Mesenchymal stem cell (in vitro differentiated cells and primary cell): ENCODE measurements around the gene NEK8.

ENCODE experiments used
- DNase-seq: peaks from one replicate; pipeline ENCODE4 v3.0.0-alpha.2; 2013
- H2AFZ ChIP-seq: one replicate; pipeline ENCODE4 v1.6.1; 2013; ENCODE audit warnings: low read depth, mild to moderate bottlenecking, control low read depth, inconsistent platforms, low read length, moderate library complexity
- H2AK5ac ChIP-seq: 2 replicates; pipeline ENCODE4 v1.6.1; 2013; ENCODE audit warnings: low read length, moderate library complexity, mild to moderate bottlenecking, inconsistent platforms; ENCODE audit not compliant: severe bottlenecking
- H2BK120ac ChIP-seq: one replicate; pipeline ENCODE4 v1.6.1; 2013; ENCODE audit warnings: low read depth, mild to moderate bottlenecking, inconsistent platforms, low read length, moderate library complexity
- H2BK12ac ChIP-seq, 2 experiments: one replicate each; pipeline ENCODE4 v1.6.1; 2013; ENCODE audit warnings: inconsistent platforms in 2 of 2, low read length in 2 of 2, mild to moderate bottlenecking in 2 of 2, moderate library complexity in 2 of 2, control low read depth in 1 of 2
- H2BK15ac ChIP-seq: one replicate; pipeline ENCODE4 v1.6.1; 2013; ENCODE audit warnings: mild to moderate bottlenecking, low read depth, inconsistent platforms; ENCODE audit not compliant: poor library complexity, severe bottlenecking
- H2BK5ac ChIP-seq: 2 replicates; pipeline ENCODE4 v1.6.1; 2013; ENCODE audit warnings: low read depth, mild to moderate bottlenecking, low read length, control low read depth, inconsistent platforms; ENCODE audit not compliant: poor library complexity, severe bottlenecking
- H3K14ac ChIP-seq, 2 experiments: one replicate each; pipeline ENCODE4 v1.6.1; 2013; ENCODE audit warnings: inconsistent platforms in 2 of 2, low read length in 2 of 2, control low read depth in 1 of 2, mild to moderate bottlenecking in 1 of 2, moderate library complexity in 1 of 2
- H3K18ac ChIP-seq, 2 experiments: one replicate each; pipeline ENCODE4 v1.6.1; 2013; ENCODE audit warnings: inconsistent platforms in 2 of 2, low read length in 2 of 2, control low read depth in 1 of 2, low read depth in 1 of 2, mild to moderate bottlenecking in 1 of 2
- H3K23ac ChIP-seq, 2 experiments: one replicate each; pipeline ENCODE4 v1.6.1; 2013; ENCODE audit warnings: inconsistent platforms in 2 of 2, low read length in 2 of 2, mild to moderate bottlenecking in 2 of 2, moderate library complexity in 2 of 2, control low read depth in 1 of 2
- H3K27ac ChIP-seq: 2 replicates; pipeline ENCODE4 v1.5.1; 2013; ENCODE audit warnings: mild to moderate bottlenecking, moderate library complexity, low read length, control low read depth, inconsistent platforms; ENCODE audit not compliant: poor library complexity, severe bottlenecking
- H3K27me3 ChIP-seq, 2 experiments: 2 replicates each; pipeline versions ENCODE4 v1.6.1 to v1.7.0; 2013; ENCODE audit warnings: low read length in 2 of 2, mild to moderate bottlenecking in 2 of 2, moderate library complexity in 2 of 2, control low read depth in 1 of 2, inconsistent platforms in 1 of 2; ENCODE audit not compliant: control insufficient read depth in 1 of 2, insufficient read depth in 1 of 2
- H3K36me3 ChIP-seq, 2 experiments: 2 replicates each; pipeline versions ENCODE4 v1.6.1 to v1.7.0; 2013; ENCODE audit warnings: low read length in 2 of 2, control low read depth in 1 of 2, inconsistent platforms in 1 of 2, low read depth in 1 of 2, mild to moderate bottlenecking in 1 of 2; ENCODE audit not compliant: insufficient read depth in 2 of 2, control insufficient read depth in 1 of 2
- H3K4ac ChIP-seq, 2 experiments: one replicate each; pipeline ENCODE4 v1.6.1; 2013; ENCODE audit warnings: inconsistent platforms in 2 of 2, low read length in 2 of 2, mild to moderate bottlenecking in 2 of 2, moderate library complexity in 2 of 2, control low read depth in 1 of 2, low read depth in 1 of 2
- H3K4me1 ChIP-seq: 2 replicates; pipeline ENCODE4 v1.6.1; 2013; ENCODE audit warnings: low read depth, low read length, control low read depth; ENCODE audit not compliant: control insufficient read depth, insufficient read depth
- H3K4me2 ChIP-seq: 2 replicates; pipeline ENCODE4 v1.6.1; 2013; ENCODE audit warnings: low read length, mild to moderate bottlenecking, inconsistent platforms; ENCODE audit not compliant: poor library complexity, severe bottlenecking
- H3K4me3 ChIP-seq, 2 experiments: 2 replicates each; pipeline versions ENCODE4 v1.5.1 to v1.7.0; 2013; ENCODE audit warnings: low read length in 2 of 2, mild to moderate bottlenecking in 2 of 2, control low read depth in 1 of 2, low read depth in 1 of 2; ENCODE audit not compliant: insufficient read depth in 1 of 2
- H3K79me1 ChIP-seq: replicated peaks from 2 replicates; pipeline ENCODE4 v1.6.1; 2013; ENCODE audit warnings: mild to moderate bottlenecking, control low read depth, low read length, inconsistent platforms; ENCODE audit not compliant: poor library complexity, severe bottlenecking
- H3K9ac ChIP-seq: 2 replicates; pipeline ENCODE4 v1.7.0; 2013; ENCODE audit warnings: mild to moderate bottlenecking, low read length, moderate library complexity
- H3K9me3 ChIP-seq: 2 replicates; pipeline ENCODE4 v1.7.0; 2013; ENCODE audit warnings: mild to moderate bottlenecking, low read length; ENCODE audit not compliant: control insufficient read depth
- H4K8ac ChIP-seq: one replicate; pipeline ENCODE4 v1.6.1; 2013; ENCODE audit warnings: inconsistent platforms, mild to moderate bottlenecking, low read length, moderate library complexity
- H4K91ac ChIP-seq: one replicate; pipeline ENCODE4 v1.6.1; 2013; ENCODE audit warnings: mild to moderate bottlenecking, low read length, inconsistent platforms
- WGBS: methylation state at CpG from one replicate; pipeline ENCODE4 v1.1.7; 2013; ENCODE audit warnings: mixed read lengths; 5-methylcytosine and 5-hydroxymethylcytosine counted together

The NEK8 gene

DNA sequence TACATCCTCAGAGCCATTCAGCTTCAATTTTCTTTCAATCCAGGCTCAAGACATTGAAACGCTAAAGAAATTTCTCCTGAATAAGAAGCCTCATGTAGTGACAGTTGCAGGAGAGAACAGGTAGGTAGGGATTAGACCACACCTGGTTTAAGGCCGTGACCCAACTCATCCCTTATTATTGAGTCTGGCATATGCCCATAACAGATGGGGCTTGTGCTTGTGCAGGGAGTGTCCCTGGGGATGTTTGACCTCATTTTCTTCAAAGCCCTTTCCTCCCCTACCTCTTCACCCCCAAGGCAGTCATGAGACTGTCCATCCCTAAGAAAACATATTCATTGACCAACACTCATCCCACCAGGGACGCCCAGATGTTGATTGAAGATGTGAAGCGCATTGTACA, 42.3 kb upstream of the NEK8 start:
- H3K79me1 ChIP-seq = peaks cover 17% of the 10 kb centered on the region
- H3K4me2 ChIP-seq = no peak overlapping the region
- no peak overlapping the region for H3K27ac ChIP-seq
- H3K18ac ChIP-seq = no peak overlapping the region
- no peak overlapping the region for H2BK120ac ChIP-seq
- no peaks in the 10 kb centered on the region for H3K27me3 ChIP-seq
- H3K4ac ChIP-seq = no peak overlapping the region
- H3K9ac ChIP-seq = no peak overlapping the region
- H3K23ac ChIP-seq = no peak overlapping the region
- no peaks in the 10 kb centered on the region for H3K4me1 ChIP-seq
- no peak overlapping the region for H4K91ac ChIP-seq
- no peaks in the 10 kb centered on the region for H3K9me3 ChIP-seq
- no peak overlapping the region for H2BK5ac ChIP-seq
- DNase-seq = no peak
- H3K4me3 ChIP-seq = no peak overlapping the region
- H2AFZ ChIP-seq = no peak overlapping the region
- WGBS = 100% methylated on average over 4 of the region's 4 CpGs
- H2BK12ac ChIP-seq = no peak overlapping the region
- no peak overlapping the region for H2BK15ac ChIP-seq
- peaks cover 84 to 97% of the 10 kb centered on the region in 2 experiments for H3K36me3 ChIP-seq
- no peak overlapping the region for H3K14ac ChIP-seq
- no peak overlapping the region for H4K8ac ChIP-seq
- no peak overlapping the region for H2AK5ac ChIP-seq

GRCh38 chr17:28688481-28688880, 40.1 kb upstream of the NEK8 start:
- no peak for DNase-seq

DNA sequence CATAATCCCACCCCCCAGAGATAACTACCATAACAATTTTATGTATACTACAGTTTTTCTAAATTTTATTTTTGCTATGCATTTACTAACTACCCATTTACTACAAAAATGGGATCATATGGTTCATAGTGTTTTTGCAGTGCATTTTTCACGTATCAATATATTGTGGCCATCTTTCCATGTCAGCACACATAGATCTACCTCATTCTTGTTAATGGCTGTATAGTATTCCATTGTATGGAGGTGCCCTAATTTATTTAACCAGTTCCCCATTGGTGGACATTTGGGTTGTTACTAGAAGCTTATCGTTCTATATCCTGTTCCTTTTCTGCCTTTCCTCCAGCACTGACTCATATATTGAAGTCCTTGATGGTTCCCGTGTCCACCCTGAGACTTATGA, 39.6 kb upstream of the NEK8 start:
- no peak overlapping the region for H3K4me3 ChIP-seq
- H3K4me2 ChIP-seq = no peak overlapping the region
- H2BK15ac ChIP-seq = no peak overlapping the region
- no peak overlapping the region for H2AFZ ChIP-seq
- peaks cover 16% of the 10 kb centered on the region for H3K79me1 ChIP-seq
- no peaks in the 10 kb centered on the region for H3K27me3 ChIP-seq
- H3K14ac ChIP-seq = no peak overlapping the region
- H4K8ac ChIP-seq = no peak overlapping the region
- no peak overlapping the region for H2BK5ac ChIP-seq
- no peak for DNase-seq
- H3K23ac ChIP-seq = no peak overlapping the region
- H2BK120ac ChIP-seq = no peak overlapping the region
- WGBS = 100% methylated on average over 2 of the region's 3 CpGs
- no peak overlapping the region for H4K91ac ChIP-seq
- H2BK12ac ChIP-seq = no peak overlapping the region
- H2AK5ac ChIP-seq = no peak overlapping the region
- no peaks in the 10 kb centered on the region for H3K4me1 ChIP-seq
- H3K36me3 ChIP-seq = peaks cover 80 to 93% of the 10 kb centered on the region in 2 experiments
- no peaks in the 10 kb centered on the region for H3K9me3 ChIP-seq
- H3K4ac ChIP-seq = no peak overlapping the region
- no peak overlapping the region for H3K27ac ChIP-seq
- H3K9ac ChIP-seq = no peak overlapping the region
- no peak overlapping the region for H3K18ac ChIP-seq

More at GRCh38 chr17:28688481-28688880, 40.1 kb upstream of the NEK8 start:
- Histone ChIP-seq H3K36me3 (peaks cover 79 to 91% of the 10 kb centered on the region in 2 experiments), H3K27me3 (no peaks in the 10 kb centered on the region), H3K9ac (no peak overlapping the region), H3K4me1 (no peaks in the 10 kb centered on the region), H2BK5ac (no peak overlapping the region), H2BK120ac (no peak overlapping the region), H3K27ac (no peak overlapping the region), H2AFZ (no peak overlapping the region), H3K14ac (no peak overlapping the region), H3K9me3 (no peaks in the 10 kb centered on the region), H3K4me2 (no peak overlapping the region), H2AK5ac (no peak overlapping the region), H4K91ac (no peak overlapping the region), H4K8ac (no peak overlapping the region), H3K4ac (no peak overlapping the region), H3K79me1 (peaks cover 12% of the 10 kb centered on the region), H3K4me3 (no peak overlapping the region), H2BK15ac (no peak overlapping the region), H2BK12ac (no peak overlapping the region), H3K18ac (no peak overlapping the region), H3K23ac (no peak overlapping the region)
- 100% methylated on average over 1 of the region's 4 CpGs for WGBS

- Histone ChIP-seq H3K4me1 (no peaks in the 10 kb centered on the region), H3K4ac (no peak overlapping the region), H3K27me3 (no peaks in the 10 kb centered on the region), H2AFZ (no peak overlapping the region), H4K8ac (no peak overlapping the region), H4K91ac (no peak overlapping the region), H3K18ac (no peak overlapping the region), H3K9me3 (no peaks in the 10 kb centered on the region), H2BK12ac (no peak overlapping the region), H3K27ac (no peak overlapping the region), H2BK5ac (no peak overlapping the region), H3K4me2 (no peak overlapping the region), H3K4me3 (no peak overlapping the region), H2BK15ac (no peak overlapping the region), H3K14ac (no peak overlapping the region), H3K9ac (no peak overlapping the region), H3K36me3 (peaks cover 85 to 92% of the 10 kb centered on the region in 2 experiments), H2AK5ac (no peak overlapping the region), H3K79me1 (peaks cover 14% of the 10 kb centered on the region), H3K23ac (no peak overlapping the region), H2BK120ac (no peak overlapping the region)
- DNase-seq = no peak
- WGBS = 100% methylated on average over 1 of the region's 1 CpG
Measured at GRCh38 chr17:28693869-28694268, 34.7 kb upstream of the NEK8 start.
